HL-60 (cell line): ENCODE measurements around the gene NALCN.

ENCODE experiments used
- POLR2AphosphoS5 ChIP-seq: IDR thresholded peaks from 2 replicates; pipeline ENCODE4 v1.6.1; 2012; ENCODE audit warnings: low read depth
- TF ChIP-seq, protein P1 (sequence below): IDR thresholded peaks from one replicate; pipeline ENCODE4 v1.5.1; 2011; ENCODE audit warnings: low read length, control low read depth, inconsistent platforms; ENCODE audit not compliant: insufficient read depth
- TF ChIP-seq, protein P2 (sequence below): IDR thresholded peaks from 2 replicates; pipeline ENCODE4 v1.6.1; 2012; ENCODE audit warnings: low read depth; ENCODE audit not compliant: insufficient replicate concordance

DNA sequence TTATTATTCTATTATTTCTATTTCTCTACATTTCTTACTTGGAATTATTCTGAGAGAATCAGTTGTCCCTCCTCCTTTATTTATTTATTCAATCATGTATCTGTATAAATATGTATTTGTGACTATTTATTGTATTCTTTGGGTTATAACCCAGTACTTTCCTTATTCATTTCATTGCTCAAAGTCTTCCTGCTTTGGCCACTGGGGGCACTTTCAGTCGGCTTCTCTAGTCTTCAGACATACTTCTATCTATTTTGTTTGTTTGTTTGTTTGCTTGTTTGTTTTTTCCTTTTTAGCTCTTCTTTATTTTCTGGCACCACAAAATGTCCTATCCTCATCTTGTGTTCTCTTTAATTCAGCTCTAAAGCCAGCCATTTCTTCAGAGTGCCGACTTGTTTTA lies 260.4 kb downstream of the NALCN start:
- TF ChIP-seq, protein P1, sequence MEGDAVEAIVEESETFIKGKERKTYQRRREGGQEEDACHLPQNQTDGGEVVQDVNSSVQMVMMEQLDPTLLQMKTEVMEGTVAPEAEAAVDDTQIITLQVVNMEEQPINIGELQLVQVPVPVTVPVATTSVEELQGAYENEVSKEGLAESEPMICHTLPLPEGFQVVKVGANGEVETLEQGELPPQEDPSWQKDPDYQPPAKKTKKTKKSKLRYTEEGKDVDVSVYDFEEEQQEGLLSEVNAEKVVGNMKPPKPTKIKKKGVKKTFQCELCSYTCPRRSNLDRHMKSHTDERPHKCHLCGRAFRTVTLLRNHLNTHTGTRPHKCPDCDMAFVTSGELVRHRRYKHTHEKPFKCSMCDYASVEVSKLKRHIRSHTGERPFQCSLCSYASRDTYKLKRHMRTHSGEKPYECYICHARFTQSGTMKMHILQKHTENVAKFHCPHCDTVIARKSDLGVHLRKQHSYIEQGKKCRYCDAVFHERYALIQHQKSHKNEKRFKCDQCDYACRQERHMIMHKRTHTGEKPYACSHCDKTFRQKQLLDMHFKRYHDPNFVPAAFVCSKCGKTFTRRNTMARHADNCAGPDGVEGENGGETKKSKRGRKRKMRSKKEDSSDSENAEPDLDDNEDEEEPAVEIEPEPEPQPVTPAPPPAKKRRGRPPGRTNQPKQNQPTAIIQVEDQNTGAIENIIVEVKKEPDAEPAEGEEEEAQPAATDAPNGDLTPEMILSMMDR = no peak
- no peak for TF ChIP-seq POLR2AphosphoS5
- TF ChIP-seq, protein P2, sequence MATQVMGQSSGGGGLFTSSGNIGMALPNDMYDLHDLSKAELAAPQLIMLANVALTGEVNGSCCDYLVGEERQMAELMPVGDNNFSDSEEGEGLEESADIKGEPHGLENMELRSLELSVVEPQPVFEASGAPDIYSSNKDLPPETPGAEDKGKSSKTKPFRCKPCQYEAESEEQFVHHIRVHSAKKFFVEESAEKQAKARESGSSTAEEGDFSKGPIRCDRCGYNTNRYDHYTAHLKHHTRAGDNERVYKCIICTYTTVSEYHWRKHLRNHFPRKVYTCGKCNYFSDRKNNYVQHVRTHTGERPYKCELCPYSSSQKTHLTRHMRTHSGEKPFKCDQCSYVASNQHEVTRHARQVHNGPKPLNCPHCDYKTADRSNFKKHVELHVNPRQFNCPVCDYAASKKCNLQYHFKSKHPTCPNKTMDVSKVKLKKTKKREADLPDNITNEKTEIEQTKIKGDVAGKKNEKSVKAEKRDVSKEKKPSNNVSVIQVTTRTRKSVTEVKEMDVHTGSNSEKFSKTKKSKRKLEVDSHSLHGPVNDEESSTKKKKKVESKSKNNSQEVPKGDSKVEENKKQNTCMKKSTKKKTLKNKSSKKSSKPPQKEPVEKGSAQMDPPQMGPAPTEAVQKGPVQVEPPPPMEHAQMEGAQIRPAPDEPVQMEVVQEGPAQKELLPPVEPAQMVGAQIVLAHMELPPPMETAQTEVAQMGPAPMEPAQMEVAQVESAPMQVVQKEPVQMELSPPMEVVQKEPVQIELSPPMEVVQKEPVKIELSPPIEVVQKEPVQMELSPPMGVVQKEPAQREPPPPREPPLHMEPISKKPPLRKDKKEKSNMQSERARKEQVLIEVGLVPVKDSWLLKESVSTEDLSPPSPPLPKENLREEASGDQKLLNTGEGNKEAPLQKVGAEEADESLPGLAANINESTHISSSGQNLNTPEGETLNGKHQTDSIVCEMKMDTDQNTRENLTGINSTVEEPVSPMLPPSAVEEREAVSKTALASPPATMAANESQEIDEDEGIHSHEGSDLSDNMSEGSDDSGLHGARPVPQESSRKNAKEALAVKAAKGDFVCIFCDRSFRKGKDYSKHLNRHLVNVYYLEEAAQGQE = no peak
